IMR-90 (cell line): ENCODE data around the gene IRF6. TPM values are rescaled to one million over a fixed set of nuclear protein-coding genes. Genes with fewer than 3 reads are reported as not detected.

Source experiments
- ATAC-seq: fragments of 200-7000 bp; cut with Tn5 transposase; 2 replicates; pipeline ENCODE4 v1.9.1; 2020; ENCODE audit warnings: low read depth, mild to moderate bottlenecking, moderate library complexity
- BruUV-seq: library from RNA; stranded (reverse); fragments of 400-500 nt; replicated peaks from 2 replicates; lab custom pipeline; 2021; lab: Mats Ljungman, UMichigan
- CTCF ChIA-PET: fragments of 300-600 bp; formaldehyde crosslinking; extraction: SDS; loops from one replicate; lab custom pipeline; 2021; ENCODE audit warnings: antibody characterized with exemption; lab: Yijun Ruan, JAX
- POLR2A ChIA-PET: fragments of 300-600 bp; sonication (Branson Sonifier 250); formaldehyde crosslinking; loops from one replicate; lab custom pipeline; 2022; ENCODE audit warnings: antibody characterized with exemption; ENCODE audit not compliant: unreplicated experiment; lab: Charles Lee
- DNase-seq: peaks from one replicate; pipeline ENCODE4 v3.0.0; 2013
- H2AFZ ChIP-seq: replicated peaks from 2 replicates; pipeline ENCODE3; 2013; ENCODE audit warnings: low read length, mild to moderate bottlenecking; ENCODE audit not compliant: poor library complexity
- H2AK5ac ChIP-seq: 2 replicates; pipeline ENCODE4 v1.6.1; 2013; ENCODE audit warnings: low read depth, low read length, inconsistent platforms
- H2AK9ac ChIP-seq: replicated peaks from 2 replicates; pipeline ENCODE3; 2013; ENCODE audit warnings: mild to moderate bottlenecking, low read depth, low read length, moderate library complexity; ENCODE audit not compliant: poor library complexity
- H2BK120ac ChIP-seq: 2 replicates; pipeline ENCODE4 v1.6.1; 2013; ENCODE audit warnings: low read depth, low read length, inconsistent platforms
- H2BK15ac ChIP-seq: 3 replicates; pipeline ENCODE4 v1.6.1; 2013; ENCODE audit warnings: low read depth, low read length, inconsistent platforms
- H2BK20ac ChIP-seq: 2 replicates; pipeline ENCODE4 v1.6.1; 2013; ENCODE audit warnings: low read depth, mild to moderate bottlenecking, inconsistent platforms, low read length, moderate library complexity
- H2BK5ac ChIP-seq: 2 replicates; pipeline ENCODE4 v1.6.1; 2013; ENCODE audit warnings: mild to moderate bottlenecking, low read depth, low read length, inconsistent platforms; ENCODE audit not compliant: poor library complexity, severe bottlenecking
- H3K14ac ChIP-seq: replicated peaks from 2 replicates; pipeline ENCODE4 v1.6.1; 2013; ENCODE audit warnings: low read depth, low read length, inconsistent platforms
- H3K18ac ChIP-seq: 2 replicates; pipeline ENCODE4 v1.6.1; 2013; ENCODE audit warnings: low read depth, low read length, control low read depth
- H3K23ac ChIP-seq: 2 replicates; pipeline ENCODE4 v1.6.1; 2013; ENCODE audit warnings: low read depth, low read length, inconsistent platforms
- H3K27ac ChIP-seq: 2 replicates; pipeline ENCODE4 v1.5.1; 2013; ENCODE audit warnings: mild to moderate bottlenecking, control low read depth, low read length; ENCODE audit not compliant: insufficient read depth
- H3K27me3 ChIP-seq: 2 replicates; pipeline ENCODE4 v1.6.1; 2013; ENCODE audit warnings: low read length; ENCODE audit not compliant: control insufficient read depth, insufficient read depth
- H3K36me3 ChIP-seq: 2 replicates; pipeline ENCODE4 v1.6.1; 2013; ENCODE audit warnings: low read length, mixed read lengths; ENCODE audit not compliant: control insufficient read depth, insufficient read depth
- H3K4ac ChIP-seq: 2 replicates; pipeline ENCODE4 v1.6.1; 2013; ENCODE audit warnings: low read depth, low read length, inconsistent platforms
- H3K4me1 ChIP-seq: 2 replicates; pipeline ENCODE4 v1.6.1; 2013; ENCODE audit warnings: low read length, mixed read lengths; ENCODE audit not compliant: control insufficient read depth, insufficient read depth
- H3K4me2 ChIP-seq: 2 replicates; pipeline ENCODE4 v1.6.1; 2013; ENCODE audit warnings: low read depth, mild to moderate bottlenecking, control low read depth, low read length, moderate library complexity
- H3K4me3 ChIP-seq: 2 replicates; pipeline ENCODE4 v1.5.1; 2013; ENCODE audit warnings: low read depth, mild to moderate bottlenecking, control low read depth, low read length, moderate library complexity; ENCODE audit not compliant: insufficient read depth
- H3K56ac ChIP-seq: 2 replicates; pipeline ENCODE4 v1.6.1; 2013; ENCODE audit warnings: low read length, inconsistent platforms; ENCODE audit not compliant: insufficient read depth; ENCODE audit errors: extremely low read depth
- H3K79me1 ChIP-seq, 2 experiments: 2 replicates each; pipeline ENCODE4 v1.6.1; 2013; ENCODE audit warnings: low read length in 2 of 2, inconsistent platforms in 1 of 2, low read depth in 1 of 2
- H3K9ac ChIP-seq: 2 replicates; pipeline ENCODE4 v1.6.1; 2013; ENCODE audit warnings: low read depth, low read length, control low read depth
- H3K9me1 ChIP-seq: 2 replicates; pipeline ENCODE4 v1.6.1; 2013; ENCODE audit warnings: low read length, inconsistent platforms; ENCODE audit not compliant: insufficient read depth
- H3K9me3 ChIP-seq: 2 replicates; pipeline ENCODE4 v1.6.1; 2013; ENCODE audit warnings: low read length; ENCODE audit not compliant: control insufficient read depth, insufficient read depth
- H4K20me1 ChIP-seq: 2 replicates; pipeline ENCODE4 v1.6.1; 2013; ENCODE audit warnings: low read length, inconsistent platforms; ENCODE audit not compliant: insufficient read depth
- H4K5ac ChIP-seq: 2 replicates; pipeline ENCODE4 v1.6.1; 2013; ENCODE audit warnings: mild to moderate bottlenecking, low read depth, low read length, control low read depth
- H4K8ac ChIP-seq, 2 experiments: 2 replicates each; pipeline ENCODE4 v1.6.1; 2013; ENCODE audit warnings: low read depth in 2 of 2, low read length in 2 of 2, control low read depth in 1 of 2, inconsistent platforms in 1 of 2
- H4K91ac ChIP-seq: 2 replicates; pipeline ENCODE4 v1.6.1; 2013; ENCODE audit warnings: low read depth, low read length, inconsistent platforms; ENCODE audit not compliant: insufficient read depth
- BHLHE40 ChIP-seq: fragments of 150-350 bp; IDR thresholded peaks from 2 replicates; pipeline ENCODE4 v1.6.1; 2016; ENCODE audit warnings: mild to moderate bottlenecking, low read depth, low read length
- CEBPB ChIP-seq: IDR thresholded peaks from 2 replicates; pipeline ENCODE4 v1.6.1; 2012; ENCODE audit warnings: low read depth, low read length, improper control_type of control experiment
- CHD1 ChIP-seq: IDR thresholded peaks from 2 replicates; pipeline ENCODE4 v1.6.1; 2012; ENCODE audit warnings: low read depth, low read length, improper control_type of control experiment
- CTCF ChIP-seq: conservative IDR thresholded peaks from 2 replicates; pipeline ENCODE4 v1.5.1; 2012; ENCODE audit warnings: mild to moderate bottlenecking, low read depth, low read length, improper control_type of control experiment
- FOS ChIP-seq: fragments of 150-350 bp; IDR thresholded peaks from 2 replicates; pipeline ENCODE4 v1.6.1; 2016; ENCODE audit warnings: low read depth, low read length
- MAFK ChIP-seq: IDR thresholded peaks from 2 replicates; pipeline ENCODE4 v1.6.1; 2012; ENCODE audit warnings: low read depth, low read length, improper control_type of control experiment
- MAZ ChIP-seq: IDR thresholded peaks from 2 replicates; pipeline ENCODE4 v1.6.1; 2012; ENCODE audit warnings: low read depth, mild to moderate bottlenecking, low read length, improper control_type of control experiment, moderate library complexity, borderline replicate concordance
- MXI1 ChIP-seq: IDR thresholded peaks from 2 replicates; pipeline ENCODE4 v1.6.1; 2012; ENCODE audit warnings: low read depth, mild to moderate bottlenecking, low read length, moderate library complexity, borderline replicate concordance
- NFE2L2 ChIP-seq: fragments of 150-350 bp; IDR thresholded peaks from 2 replicates; pipeline ENCODE4 v1.6.1; 2016; ENCODE audit warnings: low read depth, mild to moderate bottlenecking, low read length
- POLR2A ChIP-seq: IDR thresholded peaks from 2 replicates; pipeline ENCODE4 v1.6.1; 2012; ENCODE audit warnings: mild to moderate bottlenecking, low read depth, low read length
- RAD21 ChIP-seq: IDR thresholded peaks from 2 replicates; pipeline ENCODE4 v1.6.1; 2012; ENCODE audit warnings: low read length, improper control_type of control experiment
- RCOR1 ChIP-seq: IDR thresholded peaks from 2 replicates; pipeline ENCODE4 v1.6.1; 2012; ENCODE audit warnings: mild to moderate bottlenecking, low read length, improper control_type of control experiment; ENCODE audit not compliant: insufficient replicate concordance
- RFX5 ChIP-seq: IDR thresholded peaks from 2 replicates; pipeline ENCODE4 v1.8.0; 2012; ENCODE audit warnings: low read depth, mild to moderate bottlenecking, low read length, moderate library complexity
- SMC3 ChIP-seq: fragments of 150-350 bp; IDR thresholded peaks from 2 replicates; pipeline ENCODE4 v1.6.1; 2016; ENCODE audit warnings: low read depth, mild to moderate bottlenecking, antibody characterized with exemption, low read length, moderate library complexity
- USF2 ChIP-seq: fragments of 150-350 bp; IDR thresholded peaks from 2 replicates; pipeline ENCODE4 v1.6.1; 2017; ENCODE audit warnings: mild to moderate bottlenecking, antibody characterized with exemption, low read length, low read depth
- WGBS, 2 experiments: methylation state at CpG; one replicate each; pipeline versions ENCODE4 v1.1.5 to v1.1.7; 2013; ENCODE audit warnings: missing lambda C conversion rate in 2 of 2; ENCODE audit not compliant: insufficient read length in 1 of 2; ENCODE audit errors: extremely low coverage in 2 of 2; 5-methylcytosine and 5-hydroxymethylcytosine counted together
- dilution Hi-C: fragments of 300-500 bp; cut with HindIII; formaldehyde crosslinking; loops from one replicate; pipeline ENCODE4 v1.14.3; 2018; ENCODE audit warnings: low sequenced_read_pairs; ENCODE audit not compliant: unreplicated experiment
- in situ Hi-C: fragments of 300-500 bp; cut with MboI; formaldehyde crosslinking; loops from 3 replicates; pipeline ENCODE4 v1.14.3; 2019; ENCODE audit warnings: low sequenced_read_pairs, inconsistent platforms, mixed read lengths
- intact Hi-C: fragments of 100-400 bp; cut with micrococcal nuclease; formaldehyde crosslinking; loops from 2 replicates; pipeline ENCODE4 v1.10.0; 2022
- polyA plus RNA-seq, 3 experiments: library from polyadenylated mRNA; depleted of rRNA; stranded (reverse); fragments of >200 nt; gene quantifications; 2 replicates each; pipeline ENCODE4 v1.2.3, GENCODE V29; 2012; ENCODE audit warnings: low replicate concordance in 1 of 3
- total RNA-seq: library from RNA; depleted of rRNA; stranded (reverse); fragments of >200 nt; gene quantifications from 2 replicates; pipeline ENCODE4 v1.2.3, GENCODE V29; 2012
- TF ChIP-seq, protein P1 (sequence below): fragments of 150-350 bp; IDR thresholded peaks from 2 replicates; pipeline ENCODE4 v1.6.1; 2016; ENCODE audit warnings: low read depth, mild to moderate bottlenecking, low read length, moderate library complexity, borderline replicate concordance

The IRF6 gene
- total and polyA plus RNA-seq, 2 of the 4 experiments (the other 2 are of a cell fraction): 1.2 to 2.9 TPM

DNA sequence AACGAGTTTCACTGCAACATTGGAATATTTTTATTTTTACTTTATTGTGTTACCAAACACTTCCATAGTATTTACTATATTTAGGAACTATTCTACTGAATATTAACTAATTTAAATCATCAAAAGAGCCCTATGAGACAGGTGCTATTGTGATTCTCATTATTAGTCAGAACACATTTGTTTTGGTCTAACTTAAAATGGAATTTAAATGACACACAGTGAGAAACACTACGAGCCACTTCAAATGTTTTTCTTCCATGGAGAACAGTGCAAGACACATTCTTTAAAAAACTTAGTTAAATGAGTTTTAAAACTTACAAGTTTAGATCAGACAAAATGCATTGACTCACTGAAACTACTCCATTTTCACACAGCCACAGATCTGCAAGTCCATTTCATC, 56.7 kb downstream of the IRF6 start:
- no peak overlapping the region for H2BK5ac ChIP-seq
- H3K18ac ChIP-seq: no peak overlapping the region
- H3K9ac ChIP-seq: no peak overlapping the region
- WGBS, 2 experiments: no CpG with 5 or more reads among the region's 2 CpGs
- no peak overlapping the region for H2BK20ac ChIP-seq
- no peak overlapping the region for H3K4me2 ChIP-seq
- H4K20me1 ChIP-seq: no peaks in the 10 kb centered on the region
- H2BK15ac ChIP-seq: no peak overlapping the region
- no peak overlapping the region for H4K8ac ChIP-seq
- no peak overlapping the region for H3K56ac ChIP-seq
- no peaks in the 10 kb centered on the region for H3K9me3 ChIP-seq
- H2AFZ ChIP-seq: no peak overlapping the region
- ATAC-seq (no peak), DNase-seq (no peak)
- no peaks in the 10 kb centered on the region for H3K4me1 ChIP-seq
- no peak overlapping the region for H3K14ac ChIP-seq
- POLR2A ChIA-PET: no interaction called here
- no TSS peak for BruUV-seq
- 0 out of 2 replicates have a peak, but pooled peaks cover 3% of the 10 kb centered on the region for H3K9me1 ChIP-seq
- H4K5ac ChIP-seq: no peak overlapping the region
- H4K91ac ChIP-seq: no peak overlapping the region
- no peak overlapping the region for H2AK5ac ChIP-seq
- no peak overlapping the region for H3K4ac ChIP-seq
- dilution Hi-C loops (no loop called here), intact Hi-C loops (loop anchor here (5.0 kb wide), 1 partner anchor 102 kb away; no protein-coding TSS in a partner anchor), in situ Hi-C loops (no loop called here)
- H2AK9ac ChIP-seq: no peak overlapping the region
- no peak overlapping the region for H3K27ac ChIP-seq
- no peak for TF ChIP-seq USF2
- TF ChIP-seq RAD21: no peak
- TF ChIP-seq MAZ: no peak
- TF ChIP-seq RCOR1: no peak
- TF ChIP-seq BHLHE40: no peak
- TF ChIP-seq MAFK: no peak
- TF ChIP-seq FOS: no peak
- no peak for TF ChIP-seq MXI1
- TF ChIP-seq CHD1: no peak
- no peak for TF ChIP-seq SMC3
- no peak for TF ChIP-seq RFX5
- no peak for TF ChIP-seq CEBPB
- no peak for TF ChIP-seq POLR2A
- no peak for TF ChIP-seq CTCF
- TF ChIP-seq NFE2L2: no peak
- TF ChIP-seq, protein P1, sequence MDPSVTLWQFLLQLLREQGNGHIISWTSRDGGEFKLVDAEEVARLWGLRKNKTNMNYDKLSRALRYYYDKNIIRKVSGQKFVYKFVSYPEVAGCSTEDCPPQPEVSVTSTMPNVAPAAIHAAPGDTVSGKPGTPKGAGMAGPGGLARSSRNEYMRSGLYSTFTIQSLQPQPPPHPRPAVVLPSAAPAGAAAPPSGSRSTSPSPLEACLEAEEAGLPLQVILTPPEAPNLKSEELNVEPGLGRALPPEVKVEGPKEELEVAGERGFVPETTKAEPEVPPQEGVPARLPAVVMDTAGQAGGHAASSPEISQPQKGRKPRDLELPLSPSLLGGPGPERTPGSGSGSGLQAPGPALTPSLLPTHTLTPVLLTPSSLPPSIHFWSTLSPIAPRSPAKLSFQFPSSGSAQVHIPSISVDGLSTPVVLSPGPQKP: no peak
- no peaks in the 10 kb centered on the region for H3K79me1 ChIP-seq
- no peak overlapping the region for H3K23ac ChIP-seq
- CTCF ChIA-PET: interaction anchor here (1.4 kb wide), 1 partner anchor 12 kb away, joined by 10 read pairs; no protein-coding TSS in a partner anchor
- H2BK120ac ChIP-seq: no peak overlapping the region
- no peaks in the 10 kb centered on the region for H3K36me3 ChIP-seq
- no peak overlapping the region for H3K4me3 ChIP-seq
- 0 out of 2 replicates have a peak, but pooled peaks cover 1% of the 10 kb centered on the region for H3K27me3 ChIP-seq
